Inflammatory macrophage treated with lipopolysaccharide for 4 hours (primary cell): ENCODE measurements around the gene CACNA1H.

Experiments
- DNase-seq: peaks from one replicate; pipeline ENCODE4 v3.0.0-alpha.2; 2020

CACNA1H gene

DNA sequence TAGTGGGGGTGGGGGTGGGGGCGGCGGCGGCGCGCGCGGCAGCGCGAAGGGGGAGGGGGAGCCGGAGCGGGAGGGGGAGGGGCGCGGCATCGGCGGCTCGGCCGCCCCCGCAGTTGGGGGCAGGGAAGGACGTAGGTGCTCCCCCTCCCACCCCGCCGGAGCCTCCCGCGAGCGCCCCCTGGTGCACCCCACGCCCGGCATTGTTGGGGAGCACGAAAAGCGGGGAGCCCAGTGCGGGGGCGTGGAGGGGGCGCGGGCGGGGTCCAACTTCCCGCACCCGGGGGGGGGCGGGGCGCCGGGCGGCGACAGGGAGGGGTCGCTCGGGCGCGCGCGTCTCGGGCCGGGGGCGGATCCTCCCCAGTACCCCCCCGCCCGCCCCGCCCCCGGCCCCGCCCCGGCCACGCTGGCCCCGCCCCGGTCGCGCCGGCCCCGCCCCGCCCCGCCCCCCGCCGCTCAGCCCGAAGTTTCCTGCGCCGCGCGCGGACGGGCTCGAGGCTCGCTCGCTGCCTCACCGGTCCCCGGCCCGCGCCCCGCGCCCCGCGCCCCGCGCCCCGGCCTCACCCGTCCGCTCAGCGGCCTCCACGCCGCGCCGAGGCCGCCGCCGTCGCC lies at the start of gene CACNA1H:
Gene CACNA1H, plus strand, starts transcription at position 456 of the 609 bp plus-strand sequence. CDS start 632 bp downstream, outside the sequence.
- DNase-seq: no peak

DNA sequence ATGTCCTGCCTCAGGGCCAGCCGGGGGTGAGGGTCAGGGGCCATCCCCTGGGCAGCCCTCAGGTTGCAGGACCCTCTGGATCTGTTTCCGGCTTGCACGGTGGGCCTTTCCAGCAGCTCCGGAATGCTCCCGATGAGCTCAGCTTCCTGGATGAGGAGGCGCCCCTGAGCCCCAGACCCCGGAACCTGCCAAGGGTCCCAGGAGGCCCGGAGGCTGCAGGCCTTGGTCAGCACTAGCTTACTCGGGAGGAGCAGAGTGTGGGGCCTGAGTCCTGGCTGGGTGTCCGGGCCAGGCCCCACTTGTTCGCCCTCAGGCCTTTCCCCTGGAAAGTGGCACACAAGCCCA lies 49.3 kb upstream of the CACNA1H start:
- DNase-seq: no peak

DNA sequence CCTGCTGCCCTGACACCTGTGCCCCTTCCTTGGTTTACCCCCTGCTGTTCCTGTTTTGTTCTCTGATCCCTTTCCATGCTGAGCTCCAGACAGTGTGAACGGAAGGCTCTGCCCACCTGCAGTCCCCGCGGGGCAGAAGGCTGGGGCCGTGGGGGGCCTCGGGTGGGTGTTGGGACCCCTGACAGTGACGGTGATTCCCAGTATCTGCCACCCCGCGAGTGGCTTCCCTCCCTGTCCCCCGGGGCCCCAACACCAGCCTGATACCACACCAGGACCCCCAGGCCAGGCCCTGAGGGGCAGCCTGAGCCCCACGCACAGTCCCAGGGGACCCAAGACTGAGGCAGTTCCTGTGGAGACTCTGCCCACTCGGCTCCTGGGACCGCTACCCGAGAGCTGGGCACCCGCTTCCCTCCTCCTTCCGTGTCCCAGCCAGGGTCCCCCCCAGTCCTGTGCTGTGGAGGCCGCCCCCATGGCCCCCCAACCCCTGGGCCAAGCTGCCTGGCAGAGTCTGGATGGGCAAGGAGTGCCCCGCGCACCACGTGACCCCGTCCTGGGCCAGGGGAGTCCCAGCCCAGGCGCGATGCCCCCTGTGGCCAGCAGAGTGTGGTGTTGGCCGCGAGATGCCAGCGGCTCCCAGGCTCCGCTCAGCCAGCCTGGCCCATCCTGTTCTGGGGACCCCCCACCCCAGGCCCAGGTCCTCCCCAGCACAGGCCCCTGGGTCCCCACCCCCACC lies 46.9 kb upstream of the CACNA1H start:
- DNase-seq: peak; percentile 17

DNA sequence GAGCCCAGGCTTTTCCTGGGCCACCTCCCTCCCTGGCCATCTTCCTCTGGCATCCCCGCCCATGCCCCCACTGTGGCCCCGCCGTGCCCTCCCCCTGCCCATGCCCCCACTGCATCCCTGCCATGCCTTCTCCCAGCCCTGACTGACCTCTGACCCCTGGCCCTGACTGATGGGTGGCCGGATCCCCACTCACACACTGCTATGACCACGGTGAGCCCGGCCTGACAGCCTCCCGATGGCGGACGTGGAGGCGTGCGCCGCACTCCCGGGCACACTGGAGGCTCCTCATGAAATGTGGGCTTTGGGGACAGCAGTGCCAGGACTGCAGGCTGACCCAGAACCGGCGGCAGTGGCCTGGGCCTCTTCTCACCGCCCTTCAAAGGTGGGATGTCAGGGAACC lies 46.2 kb upstream of the CACNA1H start:
- no peak for DNase-seq

DNA sequence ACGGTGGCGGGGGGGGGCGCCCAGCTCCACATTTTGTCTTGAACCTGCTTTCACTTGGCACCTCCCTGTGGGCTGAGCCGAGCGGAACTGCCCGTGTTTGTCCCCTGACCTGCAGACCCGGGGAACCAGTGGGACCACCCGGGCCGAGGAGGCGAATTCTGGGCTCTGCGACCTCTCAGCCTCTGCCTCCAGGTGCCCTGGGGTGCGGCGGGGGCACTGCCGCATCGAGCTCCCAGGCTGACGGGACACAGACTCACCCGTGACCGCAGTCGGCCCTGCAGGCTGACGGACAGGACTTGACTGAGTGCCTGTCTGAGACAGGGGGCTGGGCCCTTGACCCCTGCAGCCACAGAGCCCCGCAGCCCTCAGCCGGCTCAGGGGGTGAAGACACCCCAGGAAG lies 45.8 kb upstream of the CACNA1H start:
- no peak for DNase-seq

DNA sequence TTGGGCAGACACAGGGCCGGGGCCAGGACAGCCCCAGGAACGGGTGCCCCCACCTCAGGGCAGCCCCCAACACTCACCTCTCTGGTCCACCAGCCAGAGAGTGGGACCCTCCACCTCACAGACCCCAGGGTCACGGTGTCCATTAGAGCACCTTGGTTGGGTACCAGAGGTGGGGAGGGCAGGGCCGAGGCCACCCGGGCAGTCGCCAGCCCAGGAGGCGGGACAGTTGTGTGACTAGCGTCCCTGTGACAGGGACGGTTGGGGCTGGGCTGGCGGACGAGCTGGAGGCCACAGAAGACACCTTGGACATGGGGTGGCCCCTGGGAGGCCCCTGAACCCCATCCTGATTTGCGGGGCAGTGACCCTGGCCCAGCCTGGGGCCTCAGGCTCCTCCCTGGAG lies 45.2 kb upstream of the CACNA1H start:
- no peak for DNase-seq

DNA sequence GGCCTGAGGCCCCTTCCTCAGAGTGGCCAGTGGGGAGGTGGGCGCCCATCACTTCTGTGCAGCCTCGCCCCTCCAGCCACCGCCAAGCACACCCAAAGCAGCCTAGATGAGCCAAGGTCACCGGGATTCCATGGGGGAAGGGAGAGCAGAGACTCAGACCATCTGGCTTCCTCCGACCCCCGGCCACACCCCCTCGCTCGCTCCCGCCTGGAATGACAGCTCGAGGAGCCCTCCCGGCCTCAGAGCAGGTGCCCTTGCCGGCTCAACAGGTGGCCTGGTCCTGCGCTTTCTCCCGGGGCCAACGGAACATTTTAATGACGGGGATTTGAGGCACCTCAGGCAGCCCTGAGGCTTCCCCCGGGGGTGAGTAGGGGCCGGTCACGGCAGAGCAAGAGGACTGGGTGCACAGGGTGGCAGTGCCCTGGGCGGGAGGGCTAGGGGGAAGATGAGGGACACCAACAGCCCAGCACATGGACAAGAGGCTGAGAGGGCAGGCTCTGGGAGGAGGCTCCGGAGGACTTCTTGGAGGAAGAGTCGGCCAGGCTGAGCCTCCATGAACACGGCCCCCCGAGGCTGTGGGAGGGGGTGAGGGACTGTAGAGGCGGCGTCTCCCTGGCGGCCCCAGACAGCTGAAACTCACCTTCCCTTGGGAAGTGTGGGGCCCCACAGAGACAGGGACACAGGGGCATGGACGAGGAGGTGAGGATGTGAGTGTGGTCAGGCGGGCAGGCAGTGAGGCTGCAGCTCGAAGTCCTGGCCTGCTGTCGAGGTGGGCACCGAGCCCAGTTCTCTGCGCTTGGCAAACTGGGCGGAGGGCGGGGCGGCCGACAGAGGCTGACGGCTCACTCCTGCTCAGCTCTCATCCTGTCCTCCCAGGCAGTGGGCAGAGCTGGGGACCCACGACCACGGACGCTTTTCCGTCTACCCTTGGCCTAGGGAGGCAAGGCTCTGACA lies 44.3 kb upstream of the CACNA1H start:
- no peak for DNase-seq

DNA sequence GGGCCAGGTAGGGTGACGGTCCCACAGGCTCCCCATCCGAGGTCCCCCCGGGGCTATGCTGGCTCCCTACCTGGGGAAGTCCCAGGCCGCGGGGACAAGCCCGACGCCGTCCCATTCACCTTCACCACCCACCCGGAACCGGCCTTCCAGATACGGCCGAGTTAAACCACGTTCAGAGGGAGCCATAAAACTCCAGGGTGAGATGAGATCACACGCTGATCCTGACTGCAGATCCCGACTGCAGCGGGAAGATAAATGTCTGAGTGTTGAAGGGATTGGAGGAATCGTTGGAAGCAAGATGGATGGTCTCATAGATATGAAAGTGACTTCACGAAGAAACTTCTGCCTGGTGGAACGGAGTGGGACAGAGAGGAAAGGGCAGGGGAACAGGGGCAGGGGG lies 43.3 kb upstream of the CACNA1H start:
- no peak for DNase-seq

DNA sequence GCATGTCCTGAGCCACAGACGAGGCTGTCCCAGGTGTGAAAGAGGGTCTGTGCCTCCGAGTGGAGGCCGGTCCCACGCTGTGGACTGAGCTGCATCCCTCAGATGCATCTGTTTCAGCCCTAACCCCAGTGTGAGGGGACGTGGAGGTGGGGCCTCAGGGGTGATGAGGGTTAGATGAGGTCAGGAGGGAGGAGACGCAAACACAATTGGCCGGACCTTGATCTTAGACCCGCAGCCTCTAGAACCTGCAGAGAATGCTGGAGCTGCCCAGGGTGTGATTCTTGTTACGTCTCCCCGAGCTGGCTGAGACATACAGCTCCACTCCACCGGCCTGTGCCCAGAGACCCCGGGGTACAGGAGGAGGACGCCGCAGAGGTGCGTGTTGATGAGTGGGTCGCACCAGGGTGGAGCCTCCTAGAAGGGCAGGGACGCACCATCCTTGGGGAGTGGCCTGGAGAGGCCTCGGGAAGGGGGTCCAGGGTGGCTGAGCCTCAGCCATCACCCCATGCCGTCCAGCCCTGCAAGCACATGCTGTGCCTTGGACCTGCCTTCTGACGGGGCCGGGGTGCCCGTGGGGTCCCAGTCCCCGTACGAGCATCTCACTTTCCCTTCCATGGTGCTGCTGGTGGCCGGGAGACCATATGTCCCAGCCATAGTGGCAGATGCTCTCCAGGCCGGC lies 40.3 kb upstream of the CACNA1H start:
- no peak for DNase-seq

DNA sequence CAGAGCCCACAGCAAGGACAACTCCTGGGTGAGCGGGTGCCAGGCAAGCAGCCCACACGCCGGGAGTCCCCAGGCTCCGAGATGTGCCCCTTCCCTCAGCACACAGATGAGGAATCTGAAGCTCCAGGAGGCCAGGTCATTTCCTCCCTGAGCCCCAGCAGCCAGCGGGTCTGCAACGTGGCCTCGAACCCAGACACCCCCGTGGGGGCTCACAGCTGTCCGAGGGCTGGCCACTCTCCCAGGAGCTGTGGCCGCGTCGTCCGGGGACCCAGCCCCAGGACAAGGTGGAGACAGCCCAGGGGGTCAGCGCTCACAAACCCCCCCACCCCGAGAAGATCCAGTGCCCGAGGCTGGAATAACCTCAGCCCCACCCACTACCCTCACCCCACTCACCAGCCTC lies 39.4 kb upstream of the CACNA1H start:
- DNase-seq: no peak

DNA sequence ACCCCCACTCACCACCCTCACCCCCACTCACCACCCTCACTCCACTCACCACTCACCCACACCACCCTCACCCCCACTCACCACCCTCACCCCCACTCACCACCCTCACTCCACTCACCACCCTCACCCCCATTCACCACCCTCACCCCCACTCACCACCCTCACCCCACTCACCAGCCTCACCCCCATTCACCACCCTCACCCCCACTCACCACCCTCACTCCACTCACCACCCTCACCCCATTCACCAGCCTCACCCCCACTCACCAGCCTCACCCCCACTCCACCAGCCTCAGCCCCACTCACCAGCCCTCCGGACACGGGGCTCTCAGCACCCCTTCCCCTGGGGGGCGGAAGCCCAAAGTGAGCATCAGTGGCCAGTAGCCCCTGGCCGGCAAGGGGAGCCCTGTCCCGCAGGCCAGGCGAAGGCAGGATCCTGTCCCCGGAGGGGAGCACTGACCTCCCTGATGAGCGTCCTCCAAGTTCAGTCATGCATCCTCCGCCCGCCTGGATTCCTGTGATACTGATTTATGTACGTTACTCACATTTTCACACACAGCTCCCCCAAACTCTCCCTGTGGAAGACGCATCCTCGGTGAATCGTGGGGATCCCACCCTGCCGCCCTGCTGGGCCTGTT lies 38.9 kb upstream of the CACNA1H start:
- no peak for DNase-seq

DNA sequence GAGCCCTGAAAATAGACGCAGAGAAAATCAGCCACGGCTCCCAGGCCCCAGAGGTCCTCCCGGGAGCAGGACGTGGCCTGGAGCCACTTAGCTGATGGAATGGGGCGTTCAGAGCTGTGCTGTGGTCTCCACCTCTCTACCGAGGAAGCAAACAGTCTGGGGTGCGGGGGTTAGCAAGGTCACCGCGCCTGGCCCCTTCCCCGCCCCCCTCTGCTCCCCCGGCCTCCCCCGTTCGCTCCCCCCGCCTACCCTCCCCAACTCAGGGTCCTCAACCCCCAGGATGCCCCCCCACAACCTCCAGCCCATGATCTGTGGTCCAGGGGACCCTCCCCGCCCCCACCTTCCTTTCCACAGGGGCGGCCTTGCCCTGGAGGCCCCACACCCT lies 36.2 kb upstream of the CACNA1H start:
- no peak for DNase-seq

DNA sequence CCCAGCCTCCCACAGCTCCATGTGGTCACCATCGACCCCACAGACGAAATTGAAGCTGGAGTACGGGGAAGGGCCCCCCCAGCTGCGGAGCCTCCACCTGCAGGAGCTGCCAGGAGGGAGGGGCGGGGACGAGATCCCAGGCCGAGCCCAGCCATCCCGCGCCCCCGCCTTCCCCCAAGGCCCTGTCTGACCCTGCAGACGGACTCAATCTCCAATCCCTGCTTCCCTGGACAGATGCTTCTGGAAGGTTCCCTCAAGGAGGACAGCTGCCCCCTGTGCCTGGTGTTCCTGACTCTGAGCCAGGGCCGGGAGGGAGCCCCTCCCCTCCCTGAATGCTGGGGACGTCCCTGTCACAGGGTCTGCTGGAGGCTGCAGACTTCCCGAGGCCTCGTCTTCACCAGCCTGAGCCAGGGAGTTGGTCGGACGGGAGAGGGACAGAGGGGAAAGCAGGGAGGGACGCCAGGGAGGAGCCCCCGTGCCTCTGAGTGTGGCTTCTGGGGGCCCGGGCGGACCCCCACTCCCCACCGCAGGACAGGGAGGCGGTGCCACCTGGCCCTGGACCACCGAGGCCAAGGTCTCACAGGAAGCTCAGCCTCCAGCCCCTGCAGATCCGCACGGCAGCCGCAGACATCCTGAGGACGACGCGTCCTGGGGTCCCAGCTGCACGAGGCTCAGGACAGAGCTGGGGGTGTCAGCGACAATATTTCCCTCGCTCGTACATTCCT lies 35.6 kb upstream of the CACNA1H start:
- DNase-seq: no peak

DNA sequence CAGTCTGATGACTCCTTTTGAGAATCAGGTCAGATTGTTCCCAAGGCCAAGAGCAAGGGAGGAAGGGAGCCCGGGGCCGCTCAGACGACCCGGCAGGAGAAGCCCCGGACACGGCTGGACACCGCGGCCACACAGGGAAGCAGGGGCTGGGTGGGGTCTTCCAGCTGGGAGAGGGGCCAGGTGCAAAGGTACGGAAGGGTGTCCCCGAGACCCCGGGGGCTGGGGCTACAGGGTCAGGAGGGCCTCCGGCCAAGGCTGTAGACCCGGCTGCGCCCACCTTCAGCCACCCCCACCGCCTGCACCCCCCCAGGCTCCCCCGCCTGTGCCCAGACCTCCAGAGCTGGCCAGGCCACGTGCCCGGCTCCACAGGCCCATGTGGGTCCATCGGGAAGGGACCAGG lies 35.0 kb upstream of the CACNA1H start:
- no peak for DNase-seq

DNA sequence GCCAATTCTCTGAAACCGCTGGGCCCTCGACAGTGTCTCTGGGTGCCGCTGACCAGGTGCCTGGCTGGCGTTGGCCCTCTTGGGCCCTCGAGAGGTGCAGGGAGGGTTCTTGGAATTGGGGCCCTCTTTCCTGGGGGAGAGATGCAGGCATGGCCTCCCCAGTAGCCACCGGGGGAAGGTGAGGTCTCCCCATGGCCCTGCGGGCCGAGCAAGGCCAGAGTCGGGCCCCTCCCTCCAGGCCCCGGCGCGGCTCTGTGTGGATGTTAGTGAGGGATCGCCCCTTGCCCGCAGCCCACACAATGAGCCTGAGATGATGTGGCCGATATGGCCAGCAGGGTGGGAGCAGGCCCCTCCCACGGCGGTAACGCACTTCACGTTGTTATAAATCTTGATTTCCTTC lies 33.8 kb upstream of the CACNA1H start:
- no peak for DNase-seq

DNA sequence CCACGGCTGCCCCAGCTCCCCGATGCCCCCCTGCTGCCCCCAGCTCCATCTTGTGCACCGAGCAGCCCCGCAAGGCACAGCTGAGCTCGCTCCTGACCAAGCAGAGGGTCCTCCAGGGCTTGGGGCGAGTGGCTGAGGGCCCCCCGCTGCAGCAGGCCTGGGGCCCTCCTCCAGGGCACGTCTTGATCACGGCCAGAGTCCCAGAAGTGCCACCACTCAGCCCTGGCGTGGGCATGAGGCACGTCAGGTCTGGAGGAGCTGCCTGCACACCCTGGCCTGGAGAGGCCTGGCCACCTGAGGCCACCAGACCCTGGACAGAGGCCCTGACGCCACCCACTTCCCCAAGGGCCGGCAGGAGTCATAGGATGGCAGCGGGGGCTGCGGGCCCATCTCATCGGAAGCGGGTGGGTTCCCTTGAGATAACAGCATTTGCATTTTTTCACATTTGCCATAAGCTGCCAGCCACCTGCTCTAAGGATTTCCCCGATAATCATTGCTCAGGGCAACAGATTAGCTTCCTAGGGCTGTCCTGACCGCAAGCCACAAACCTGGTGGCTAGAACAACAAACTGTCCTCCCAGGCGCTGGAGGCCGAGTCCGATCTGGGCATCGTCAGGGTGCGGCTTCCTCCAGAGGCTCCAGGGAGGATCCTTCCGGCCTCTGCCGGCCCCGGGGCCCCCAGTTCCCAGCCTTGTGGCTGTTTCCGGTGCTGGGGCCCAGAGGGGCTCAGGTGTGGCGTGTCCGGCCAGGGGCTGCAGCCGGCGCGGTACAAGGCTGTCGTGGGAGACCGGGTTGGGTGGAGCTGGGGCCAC lies 32.9 kb upstream of the CACNA1H start:
- DNase-seq: no peak

DNA sequence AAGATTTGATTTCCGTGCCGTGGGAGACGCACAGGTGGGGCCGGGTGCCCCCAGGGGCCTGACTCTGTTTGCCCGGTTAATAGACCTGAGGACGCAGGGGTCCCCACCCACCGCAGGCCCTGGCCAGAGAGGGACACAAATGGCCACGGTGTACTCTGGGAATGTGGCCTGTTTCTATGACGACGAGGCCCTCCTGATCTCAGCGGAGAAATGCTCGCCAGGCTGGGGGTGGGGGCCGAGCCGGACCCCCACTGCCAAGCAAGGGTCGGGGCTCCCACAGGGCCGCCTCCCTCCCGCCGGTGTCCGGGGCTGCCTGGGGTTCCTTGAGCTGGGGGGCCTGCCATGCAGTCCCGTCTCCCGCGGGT lies 32.3 kb upstream of the CACNA1H start:
- no peak for DNase-seq

DNA sequence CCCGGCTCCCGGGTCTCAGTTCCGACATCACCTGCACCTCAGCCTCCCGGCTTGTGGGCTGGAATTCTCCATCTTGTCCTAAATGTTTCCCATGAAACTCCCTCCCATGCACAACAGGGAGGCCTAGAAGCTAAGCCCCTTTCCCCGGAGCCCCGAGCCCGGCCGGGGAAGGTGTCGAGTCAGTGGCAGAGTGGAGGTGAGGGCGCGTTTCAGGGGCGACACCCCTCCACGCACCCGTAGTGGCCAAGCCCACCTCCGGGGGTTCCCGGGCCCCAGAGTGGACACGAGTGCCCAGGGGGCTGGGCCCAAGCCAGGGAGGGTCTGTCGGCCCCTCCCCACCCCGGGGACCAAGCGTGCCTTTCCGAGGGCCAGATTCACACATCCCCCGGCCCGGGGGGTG lies 31.9 kb upstream of the CACNA1H start:
- no peak for DNase-seq

DNA sequence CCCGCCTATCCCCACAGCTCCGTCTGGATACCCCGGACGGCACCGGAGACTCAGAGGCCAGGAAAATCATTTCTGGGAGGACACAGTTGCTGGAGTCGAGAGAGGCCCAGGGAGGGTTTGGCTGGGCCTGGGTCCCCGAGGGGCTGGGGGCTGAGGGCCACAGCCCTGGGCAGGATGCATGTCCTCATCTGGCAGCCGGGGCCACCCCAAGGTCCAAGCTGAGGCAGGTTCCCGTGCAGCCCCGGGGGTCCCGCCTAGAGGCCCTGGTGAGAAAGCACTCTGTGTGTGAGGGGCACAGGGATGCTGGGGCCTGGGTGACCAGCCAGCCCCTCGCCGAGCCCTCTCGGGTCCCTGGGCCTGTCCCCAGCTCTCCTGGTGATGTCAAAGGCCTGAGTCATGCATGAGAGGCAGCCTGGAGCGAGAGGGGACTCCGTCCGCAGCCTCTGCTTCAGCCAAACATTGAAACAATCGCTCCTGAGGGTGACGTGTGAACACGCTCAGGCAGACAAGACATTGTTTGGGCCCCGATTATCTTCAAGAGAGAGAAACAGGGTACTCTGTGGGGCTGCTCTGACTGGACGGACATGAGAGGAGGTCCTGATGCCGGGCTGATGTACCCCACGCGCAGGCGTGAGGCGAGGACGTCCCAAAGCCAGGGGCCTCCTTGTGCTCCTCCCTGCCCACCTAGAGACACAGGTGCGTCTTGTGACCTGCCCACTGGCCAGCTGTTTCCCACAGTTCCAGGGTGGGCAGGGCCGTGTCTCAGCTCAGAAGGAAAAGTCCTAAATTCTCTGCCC lies 31.1 kb upstream of the CACNA1H start:
- DNase-seq: no peak

DNA sequence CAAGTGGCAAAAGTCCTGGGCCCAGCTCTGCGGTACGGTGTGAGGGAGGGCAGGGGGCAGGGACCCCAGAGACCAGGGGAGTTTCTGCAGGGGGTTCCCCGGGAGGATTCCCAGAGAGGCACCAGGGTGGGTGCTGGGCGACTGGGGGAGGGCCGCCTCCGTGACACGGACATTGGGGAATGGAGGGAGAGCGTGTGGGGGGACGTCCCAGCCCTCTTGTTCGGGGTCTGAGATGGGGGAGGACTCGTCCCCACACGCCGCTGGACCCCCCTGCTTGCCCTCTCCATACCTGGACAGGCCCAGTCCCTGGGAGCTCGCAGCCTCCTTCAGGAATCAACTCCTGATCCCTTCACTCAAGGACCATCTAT lies 30.5 kb upstream of the CACNA1H start:
- no peak for DNase-seq
